Esophagus (tissue), 2 donors: Measurements from ENCODE around the gene PIGU. TPM values are rescaled to one million over a fixed set of nuclear protein-coding genes. Genes with fewer than 3 reads are reported as not detected.
"Not testable (repeated sequence)": the region's sequence is repeated elsewhere in the genome, so short reads cannot be mapped to it uniquely, and the experiment has no call there.

ENCODE experiments used
- H3K27ac ChIP-seq, 2 donors: one replicate each; pipeline ENCODE4 v1.5.1; 2013; ENCODE audit warnings: low read depth in 2 of 2, mild to moderate bottlenecking in 2 of 2, inconsistent platforms in 1 of 2, low read length in 1 of 2, moderate library complexity in 1 of 2
- H3K27me3 ChIP-seq, 2 donors: one replicate each; pipeline ENCODE4 v1.6.1; 2013; ENCODE audit warnings: low read length in 2 of 2, control low read depth in 1 of 2, mild to moderate bottlenecking in 1 of 2; ENCODE audit not compliant: insufficient read depth in 2 of 2, control insufficient read depth in 1 of 2
- H3K36me3 ChIP-seq, 2 donors: one replicate each; pipeline ENCODE4 v1.6.1; 2013; ENCODE audit warnings: low read length in 1 of 2; ENCODE audit not compliant: control insufficient read depth in 2 of 2, insufficient read depth in 2 of 2
- H3K4me1 ChIP-seq, 2 donors: one replicate each; pipeline ENCODE4 v1.6.1; 2013; ENCODE audit warnings: low read length in 1 of 2; ENCODE audit not compliant: control insufficient read depth in 2 of 2, insufficient read depth in 2 of 2
- H3K4me3 ChIP-seq, 2 donors: one replicate each; pipeline ENCODE4 v1.5.1; 2013; ENCODE audit warnings: low read length in 2 of 2, mild to moderate bottlenecking in 2 of 2, low read depth in 1 of 2, moderate library complexity in 1 of 2
- H3K9me3 ChIP-seq, 2 donors: one replicate each; pipeline ENCODE4 v1.6.1; 2013; ENCODE audit warnings: mild to moderate bottlenecking in 2 of 2, low read depth in 1 of 2, low read length in 1 of 2, moderate library complexity in 1 of 2; ENCODE audit not compliant: control insufficient read depth in 2 of 2, insufficient read depth in 1 of 2
- whole genome bisulfite sequencing, 2 donors: extraction: QIAGEN DNeasy Blood & Tissue Kit; methylation state at CpG; one replicate each; pipeline ENCODE4 v1.1.7; 2013; 5-methylcytosine and 5-hydroxymethylcytosine counted together
- polyA plus RNA-seq, 2 donors: library from polyadenylated mRNA; stranded (reverse); fragments of 200-250 nt; gene quantifications; one replicate each; pipeline ENCODE4 v1.2.3, GENCODE V29; 2013
- donor health status: healthy with polysubstance abuse.
- donor health status: Bipolar disorder and iron deficiency.

PIGU gene
- polyA plus RNA-seq, 2 donors: 14.2 to 22.5 TPM

DNA sequence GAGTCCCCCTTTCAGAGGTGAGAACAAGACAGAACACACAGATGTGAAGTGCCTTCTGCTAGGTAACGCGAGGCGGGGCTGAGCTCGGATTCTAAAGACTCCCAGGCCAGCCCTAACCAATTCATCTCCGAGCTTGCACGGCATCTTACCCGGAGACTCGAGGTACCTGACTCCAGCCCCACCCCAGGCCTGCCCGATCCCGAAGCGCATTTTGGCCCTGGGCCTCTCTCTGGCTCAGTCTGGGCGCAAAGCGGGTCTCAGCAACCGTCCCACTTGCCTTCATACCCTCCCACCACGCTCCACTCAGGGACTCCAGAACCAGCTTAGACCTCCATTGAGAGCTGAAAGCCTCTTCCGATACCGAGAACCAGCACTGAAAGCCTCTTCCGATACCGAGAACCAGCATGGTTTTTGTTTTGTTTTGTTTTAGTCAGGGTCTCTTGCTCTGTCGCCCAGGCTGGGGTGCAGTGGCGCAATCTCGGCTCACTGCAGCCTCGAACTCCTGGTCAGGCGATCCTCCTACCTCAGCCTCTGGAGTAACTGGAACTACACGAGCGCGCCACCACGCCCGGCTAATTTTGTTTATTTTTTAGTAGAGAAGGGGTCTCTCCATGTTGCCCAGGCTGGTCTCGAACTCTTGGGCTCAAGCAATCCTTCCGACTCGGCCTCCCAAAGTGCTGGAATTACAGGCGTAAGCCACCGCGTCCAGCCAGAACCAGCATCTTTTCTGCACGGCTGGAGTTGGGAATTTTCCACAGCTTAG is 161.2 kb downstream of the PIGU start:
- no peaks in the 10 kb centered on the region for H3K4me1 ChIP-seq
- 2% methylated on average over 36 of the region's 36 CpGs for WGBS, 2 donors
- no peaks in the 10 kb centered on the region for H3K27me3 ChIP-seq
- H3K9me3 ChIP-seq: no peaks in the 10 kb centered on the region
- peaks cover 0 to 3% of the 10 kb centered on the region in 2 donors for H3K36me3 ChIP-seq
- H3K27ac ChIP-seq: peak overlapping the region; percentile 84 to 98
- H3K4me3 ChIP-seq: peak overlapping the region; percentile 70 to 82

DNA sequence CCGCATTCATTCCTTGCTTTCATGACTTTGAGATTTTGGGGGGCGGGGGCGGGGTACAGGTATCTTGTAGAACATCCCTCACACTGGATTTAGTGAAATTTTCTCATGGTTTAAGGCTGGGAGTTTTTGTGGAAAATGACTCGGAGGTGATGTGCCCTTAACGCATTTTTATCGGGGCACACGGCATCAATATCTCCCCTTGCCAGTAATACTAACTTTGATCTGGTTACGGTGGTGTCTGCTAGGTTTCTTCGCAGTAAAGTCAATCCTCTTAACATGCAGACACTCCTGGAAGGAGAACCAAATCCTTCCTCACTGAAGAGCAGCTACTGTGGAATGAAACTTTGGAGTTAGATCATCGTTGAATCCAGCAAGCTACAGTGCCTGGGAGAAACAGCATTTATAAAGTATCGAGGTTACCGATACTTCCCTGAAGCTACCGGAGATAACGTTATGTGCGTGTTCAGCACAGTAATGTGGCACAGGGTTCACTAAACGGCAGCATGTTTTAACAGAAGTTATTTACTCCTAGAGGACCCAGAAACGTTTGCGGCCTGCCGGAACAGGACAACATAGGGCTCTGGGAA is 161.9 kb downstream of the PIGU start:
- Histone ChIP-seq H3K27ac (peak overlapping the region; percentile 84 to 98), H3K27me3 (no peaks in the 10 kb centered on the region), H3K36me3 (peaks cover 0 to 3% of the 10 kb centered on the region in 2 donors), H3K4me1 (no peaks in the 10 kb centered on the region), H3K4me3 (peak overlapping the region; percentile 70 to 82), H3K9me3 (no peaks in the 10 kb centered on the region)
- 21 to 22% methylated on average over 19 of the region's 19 CpGs for WGBS, 2 donors

GRCh38 chr20:34514034-34514433 is 162.9 kb downstream of the PIGU start:
- not testable (repeated sequence) for H3K4me1 ChIP-seq, H3K36me3 ChIP-seq, H3K27me3 ChIP-seq, H3K9me3 ChIP-seq, H3K27ac ChIP-seq, H3K4me3 ChIP-seq
- 87% methylated on average over 17 of the region's 17 CpGs for WGBS, 2 donors

GRCh38 chr20:34512955-34513419 is 163.9 kb downstream of the PIGU start:
- no peaks in the 10 kb centered on the region for H3K9me3 ChIP-seq
- H3K27me3 ChIP-seq: no peaks in the 10 kb centered on the region
- H3K4me3 ChIP-seq: no peak overlapping the region
- H3K36me3 ChIP-seq: peaks cover 0 to 3% of the 10 kb centered on the region in 2 donors
- H3K4me1 ChIP-seq: no peaks in the 10 kb centered on the region
- no peak overlapping the region for H3K27ac ChIP-seq

DNA sequence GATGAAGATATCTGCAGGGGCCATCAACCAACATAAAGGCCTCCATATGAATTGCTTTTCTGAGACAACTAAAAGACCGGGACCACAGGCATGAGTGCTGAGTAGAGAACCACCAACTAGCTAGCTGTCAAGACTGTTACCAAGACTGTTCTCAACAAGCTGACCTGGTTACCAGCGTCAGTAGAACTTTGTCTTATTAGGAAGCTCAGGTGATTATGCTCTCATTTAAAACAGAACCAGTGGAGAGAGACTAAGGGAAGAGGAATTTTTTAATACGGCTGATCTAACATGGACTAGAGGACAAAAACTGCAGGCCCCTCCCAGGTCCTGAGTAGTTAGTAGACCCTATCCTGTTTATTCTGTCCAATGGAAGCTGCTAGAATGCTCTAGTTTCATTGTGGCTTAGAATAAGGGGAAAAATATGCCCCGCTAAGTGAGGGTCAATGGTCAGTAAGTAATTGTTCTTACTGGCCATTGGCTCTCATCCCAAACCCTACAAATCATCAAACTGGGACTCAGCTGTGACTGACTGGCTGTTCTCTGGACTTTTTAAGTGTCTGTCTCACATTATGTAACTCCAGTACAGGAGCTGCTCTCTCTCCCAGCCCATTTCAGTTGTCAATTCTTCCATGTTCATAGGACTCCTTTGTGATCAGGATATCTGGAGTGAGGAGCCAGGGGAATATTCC is 164.5 kb downstream of the PIGU start:
- Histone ChIP-seq H3K4me3 (no peak overlapping the region), H3K27ac (no peak overlapping the region), H3K36me3 (peaks cover 0 to 6% of the 10 kb centered on the region in 2 donors), H3K9me3 (no peaks in the 10 kb centered on the region), H3K27me3 (no peaks in the 10 kb centered on the region), H3K4me1 (no peaks in the 10 kb centered on the region)
- 88 to 90% methylated on average over 4 of the region's 4 CpGs for WGBS, 2 donors

GRCh38 chr20:34511891-34512265 is 165.0 kb downstream of the PIGU start:
- Histone ChIP-seq H3K36me3 (peaks cover 0 to 6% of the 10 kb centered on the region in 2 donors), H3K27me3 (no peaks in the 10 kb centered on the region), H3K4me3 (no peak overlapping the region), H3K27ac (no peak overlapping the region), H3K9me3 (no peaks in the 10 kb centered on the region), H3K4me1 (no peaks in the 10 kb centered on the region)
- 87 to 95% methylated on average over 3 of the region's 3 CpGs for WGBS, 2 donors

GRCh38 chr20:34510575-34510974 is 166.3 kb downstream of the PIGU start:
- H3K27me3 ChIP-seq: no peaks in the 10 kb centered on the region
- 95 to 100% methylated on average over 1 of the region's 1 CpG for WGBS, 2 donors
- peaks cover 4 to 6% of the 10 kb centered on the region in 2 donors for H3K36me3 ChIP-seq
- no peaks in the 10 kb centered on the region for H3K9me3 ChIP-seq
- no peak overlapping the region for H3K27ac ChIP-seq
- no peak overlapping the region for H3K4me3 ChIP-seq
- no peaks in the 10 kb centered on the region for H3K4me1 ChIP-seq

Other genes starting within 250 kb of the PIGU start
- 100 to 1,000 TPM; 140 to 189 TPM for gene DYNLRB1, start 160.7 kb downstream of the PIGU start, polyA plus RNA-seq
- 10 to 100 TPM; 28.7 to 29.5 TPM for gene MAP1LC3A, start 118.4 kb downstream of the PIGU start, polyA plus RNA-seq
- gene TP53INP2, start 27.3 kb upstream of the PIGU start, polyA plus RNA-seq: 10 to 100 TPM; 39.5 to 57.1 TPM
- 10 to 100 TPM; 12.7 to 22.5 TPM for gene NCOA6, start 148.6 kb upstream of the PIGU start, polyA plus RNA-seq
- gene GGT7, start 195.8 kb upstream of the PIGU start, polyA plus RNA-seq: 1 to 10 TPM; 3.7 to 5.7 TPM
- gene ACSS2, start 199.5 kb upstream of the PIGU start, polyA plus RNA-seq: 10 to 100 TPM; 31.4 to 44.2 TPM